ENCODE measurements around the gene ANGEL1. TPM values are rescaled to one million over a fixed set of nuclear protein-coding genes. Genes with fewer than 3 reads are reported as not detected.

ANGEL1 gene
- total RNA-seq, 1 experiment from 2014 or later = 19.1 TPM

GRCh38 chr14:76773956-76774820, 38.5 kb downstream of the ANGEL1 start:
- Histone ChIP-seq H3K36me3 (ENCODE audit: control insufficient read depth, insufficient read depth, low read length) (no peaks in the 10 kb centered on the region), H3K4me3 (ENCODE audit: low read depth in 2 of 2, low read length in 2 of 2) (no peak overlapping the region), H3K9me3 (ENCODE audit: control insufficient read depth, insufficient read depth, low read depth, low read length) (no peaks in the 10 kb centered on the region), H3K4me1 (ENCODE audit: control insufficient read depth, insufficient read depth, low read length) (no peaks in the 10 kb centered on the region; the same call in 1 of the 2 replicates), H3K27me3 (ENCODE audit: control insufficient read depth, insufficient read depth, low read length) (no peaks in the 10 kb centered on the region), H3K27ac (ENCODE audit: low read length) (no peak overlapping the region)
- no peak for DNase-seq (ENCODE audit: low read depth, low spot score)
- intact Hi-C loops (cut with micrococcal nuclease; ENCODE audit: unreplicated experiment) = no loop called here
- TF ChIP-seq, protein P1, sequence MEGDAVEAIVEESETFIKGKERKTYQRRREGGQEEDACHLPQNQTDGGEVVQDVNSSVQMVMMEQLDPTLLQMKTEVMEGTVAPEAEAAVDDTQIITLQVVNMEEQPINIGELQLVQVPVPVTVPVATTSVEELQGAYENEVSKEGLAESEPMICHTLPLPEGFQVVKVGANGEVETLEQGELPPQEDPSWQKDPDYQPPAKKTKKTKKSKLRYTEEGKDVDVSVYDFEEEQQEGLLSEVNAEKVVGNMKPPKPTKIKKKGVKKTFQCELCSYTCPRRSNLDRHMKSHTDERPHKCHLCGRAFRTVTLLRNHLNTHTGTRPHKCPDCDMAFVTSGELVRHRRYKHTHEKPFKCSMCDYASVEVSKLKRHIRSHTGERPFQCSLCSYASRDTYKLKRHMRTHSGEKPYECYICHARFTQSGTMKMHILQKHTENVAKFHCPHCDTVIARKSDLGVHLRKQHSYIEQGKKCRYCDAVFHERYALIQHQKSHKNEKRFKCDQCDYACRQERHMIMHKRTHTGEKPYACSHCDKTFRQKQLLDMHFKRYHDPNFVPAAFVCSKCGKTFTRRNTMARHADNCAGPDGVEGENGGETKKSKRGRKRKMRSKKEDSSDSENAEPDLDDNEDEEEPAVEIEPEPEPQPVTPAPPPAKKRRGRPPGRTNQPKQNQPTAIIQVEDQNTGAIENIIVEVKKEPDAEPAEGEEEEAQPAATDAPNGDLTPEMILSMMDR (IDR thresholded peaks at IDR 0.05) = no peak
- TF ChIP-seq SIN3A (IDR thresholded peaks at IDR 0.05; ENCODE audit: borderline replicate concordance, insufficient read depth, low read depth, low read length) (no peak), POLR2AphosphoS5 (IDR thresholded peaks at IDR 0.05; ENCODE audit: low read depth, low read length) (no peak), TCF7L2 (IDR thresholded peaks at IDR 0.05; ENCODE audit: low read depth, low read length) (no peak)
- TF ChIP-seq, protein P2, sequence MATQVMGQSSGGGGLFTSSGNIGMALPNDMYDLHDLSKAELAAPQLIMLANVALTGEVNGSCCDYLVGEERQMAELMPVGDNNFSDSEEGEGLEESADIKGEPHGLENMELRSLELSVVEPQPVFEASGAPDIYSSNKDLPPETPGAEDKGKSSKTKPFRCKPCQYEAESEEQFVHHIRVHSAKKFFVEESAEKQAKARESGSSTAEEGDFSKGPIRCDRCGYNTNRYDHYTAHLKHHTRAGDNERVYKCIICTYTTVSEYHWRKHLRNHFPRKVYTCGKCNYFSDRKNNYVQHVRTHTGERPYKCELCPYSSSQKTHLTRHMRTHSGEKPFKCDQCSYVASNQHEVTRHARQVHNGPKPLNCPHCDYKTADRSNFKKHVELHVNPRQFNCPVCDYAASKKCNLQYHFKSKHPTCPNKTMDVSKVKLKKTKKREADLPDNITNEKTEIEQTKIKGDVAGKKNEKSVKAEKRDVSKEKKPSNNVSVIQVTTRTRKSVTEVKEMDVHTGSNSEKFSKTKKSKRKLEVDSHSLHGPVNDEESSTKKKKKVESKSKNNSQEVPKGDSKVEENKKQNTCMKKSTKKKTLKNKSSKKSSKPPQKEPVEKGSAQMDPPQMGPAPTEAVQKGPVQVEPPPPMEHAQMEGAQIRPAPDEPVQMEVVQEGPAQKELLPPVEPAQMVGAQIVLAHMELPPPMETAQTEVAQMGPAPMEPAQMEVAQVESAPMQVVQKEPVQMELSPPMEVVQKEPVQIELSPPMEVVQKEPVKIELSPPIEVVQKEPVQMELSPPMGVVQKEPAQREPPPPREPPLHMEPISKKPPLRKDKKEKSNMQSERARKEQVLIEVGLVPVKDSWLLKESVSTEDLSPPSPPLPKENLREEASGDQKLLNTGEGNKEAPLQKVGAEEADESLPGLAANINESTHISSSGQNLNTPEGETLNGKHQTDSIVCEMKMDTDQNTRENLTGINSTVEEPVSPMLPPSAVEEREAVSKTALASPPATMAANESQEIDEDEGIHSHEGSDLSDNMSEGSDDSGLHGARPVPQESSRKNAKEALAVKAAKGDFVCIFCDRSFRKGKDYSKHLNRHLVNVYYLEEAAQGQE (IDR thresholded peaks at IDR 0.05; ENCODE audit: insufficient read depth in 1 of 2, low read depth in 2 of 2, low read length in 1 of 2) = no peak
- ChIA-PET POLR2A (no interaction called here), CTCF (interaction anchor here (0.7 kb wide), 1 partner anchor 31 kb away, joined by 4 read pairs; no protein-coding TSS in a partner anchor)
- in situ Hi-C loops (cut with HindIII; ENCODE audit: low pct_unique_long_range_greater_than_20kb, low sequenced_read_pairs) = no loop called here
- no peak for ATAC-seq
- BruUV-seq (replicated peaks) = no TSS peak

DNA sequence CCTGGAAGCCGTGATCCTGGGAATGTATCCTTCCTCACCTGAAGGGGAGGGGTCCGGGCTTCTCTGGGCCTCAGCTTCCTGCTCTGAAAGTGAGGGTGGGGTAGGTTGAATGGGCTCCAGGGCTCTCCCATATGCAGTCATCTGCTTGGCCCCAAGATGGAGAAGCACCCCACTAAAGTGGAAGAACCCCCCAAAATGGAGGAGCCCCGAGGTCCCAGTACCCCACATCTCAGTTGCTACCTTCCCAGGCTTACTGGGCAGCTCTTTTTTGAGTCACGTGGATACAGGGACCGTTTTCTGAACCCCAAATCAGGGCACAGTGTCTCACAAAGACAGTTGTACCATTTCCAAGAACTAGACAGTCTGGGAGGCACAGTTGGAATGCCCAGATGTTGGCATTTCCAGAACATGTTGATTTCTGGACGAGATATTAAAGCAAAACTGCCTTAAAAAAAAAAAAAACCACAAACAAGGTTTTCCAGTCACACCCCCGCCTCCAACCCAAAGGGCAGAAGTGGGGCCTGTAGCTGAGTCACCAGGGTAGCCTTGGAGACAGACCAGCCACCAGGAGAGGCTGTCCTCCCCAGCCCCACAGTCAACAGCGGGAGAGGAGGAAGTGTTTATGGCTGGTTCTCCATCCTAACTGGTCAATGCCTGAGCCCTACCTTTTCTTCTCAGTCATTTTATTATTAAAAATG, 39.3 kb downstream of the ANGEL1 start:
- intact Hi-C loops (cut with micrococcal nuclease; ENCODE audit: unreplicated experiment) = no loop called here
- POLR2A ChIA-PET = no interaction called here
- in situ Hi-C loops (cut with HindIII; ENCODE audit: low pct_unique_long_range_greater_than_20kb, low sequenced_read_pairs) = no loop called here
- Histone ChIP-seq H3K4me3 (ENCODE audit: low read depth in 2 of 2, low read length in 2 of 2) (no peak overlapping the region), H3K27me3 (ENCODE audit: control insufficient read depth, insufficient read depth, low read length) (no peaks in the 10 kb centered on the region), H3K36me3 (ENCODE audit: control insufficient read depth, insufficient read depth, low read length) (no peaks in the 10 kb centered on the region), H3K4me1 (ENCODE audit: control insufficient read depth, insufficient read depth, low read length) (no peaks in the 10 kb centered on the region; the same call in 1 of the 2 replicates), H3K27ac (ENCODE audit: low read length) (no peak overlapping the region), H3K9me3 (ENCODE audit: control insufficient read depth, insufficient read depth, low read depth, low read length) (no peaks in the 10 kb centered on the region)
- ATAC-seq (no peak), DNase-seq (ENCODE audit: low read depth, low spot score) (no peak)
- BruUV-seq (replicated peaks) = no TSS peak
- TF ChIP-seq, protein P1 (IDR thresholded peaks at IDR 0.05) = no peak
- TF ChIP-seq SIN3A (IDR thresholded peaks at IDR 0.05; ENCODE audit: borderline replicate concordance, insufficient read depth, low read depth, low read length) (no peak), POLR2AphosphoS5 (IDR thresholded peaks at IDR 0.05; ENCODE audit: low read depth, low read length) (no peak), TCF7L2 (IDR thresholded peaks at IDR 0.05; ENCODE audit: low read depth, low read length) (no peak)
- TF ChIP-seq, protein P2 (IDR thresholded peaks at IDR 0.05; ENCODE audit: insufficient read depth in 1 of 2, low read depth in 2 of 2, low read length in 1 of 2) = no peak
- CTCF ChIA-PET = interaction anchor here (0.7 kb wide), 1 partner anchor 30 kb away, joined by 4 read pairs; no protein-coding TSS in a partner anchor

Measured in Panc1 (cell line).